Coronary artery (tissue), 2 donors: ENCODE results near the gene MED12L.

Experiments
- DNase-seq: peaks from one replicate; pipeline ENCODE4 v3.0.0-alpha.2; 2017; ENCODE audit warnings: low spot score
- H3K27ac ChIP-seq, 2 donors: fragments of 200-600 bp; sonication (generic); one replicate each; pipeline ENCODE4 v1.5.1; 2016 to 2019
- H3K4me3 ChIP-seq: fragments of 200-600 bp; sonication (generic); 2 replicates; pipeline ENCODE4 v1.5.1; 2016; ENCODE audit warnings: mild to moderate bottlenecking, moderate library complexity
- CTCF ChIP-seq: fragments of 200-600 bp; sonication (generic); IDR thresholded peaks from one replicate; pipeline ENCODE4 v1.5.1; 2019; ENCODE audit warnings: antibody characterized with exemption

The MED12L gene

GRCh38 chr3:151278230-151278629 lies 192.8 kb downstream of the MED12L start, which contains the start of gene P2RY14:
P2RY14 (minus strand) TSS chr3:151278542; CDS start chr3:151214316, 64,226 bp downstream.
- peak within 1 kb of the TSS; percentile 23 for H3K4me3 ChIP-seq
- DNase-seq, result no peak
- H3K27ac ChIP-seq, result peak within 1 kb of the TSS in 1 of 2 donors; percentile 36

GRCh38 chr3:151281671-151282324 lies 196.3 kb downstream of the MED12L start:
- TF ChIP-seq CTCF, result no peak
- H3K27ac ChIP-seq, result no peak overlapping the region
- DNase-seq, result no peak
- H3K4me3 ChIP-seq, result no peak overlapping the region

More at GRCh38 chr3:151278230-151278629, 192.8 kb downstream of the MED12L start, which contains the start of gene P2RY14:
- TF ChIP-seq CTCF, result no peak

DNA sequence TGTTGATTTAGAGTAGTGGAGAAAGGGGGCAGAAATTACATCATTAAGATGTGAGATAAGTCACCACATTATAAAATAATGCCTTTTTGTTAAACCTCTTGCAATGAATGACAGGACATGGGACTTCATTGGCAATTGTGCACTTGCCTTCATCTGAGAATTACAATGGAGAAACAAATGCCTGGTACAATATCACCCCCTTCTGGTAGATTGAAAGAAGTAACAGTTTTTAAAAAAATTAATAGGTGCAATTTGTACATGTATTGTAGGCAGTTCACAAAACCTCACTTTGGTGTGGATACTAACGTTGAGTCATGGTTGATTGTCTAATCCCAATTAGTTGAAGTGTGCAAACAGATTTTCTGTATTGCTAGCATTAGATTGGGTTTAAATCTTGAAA lies 197.5 kb downstream of the MED12L start:
- Histone ChIP-seq H3K4me3 (no peak overlapping the region), H3K27ac (no peak overlapping the region)
- TF ChIP-seq CTCF, result peak; percentile 53
- no peak for DNase-seq

- DNase-seq, result no peak
- Histone ChIP-seq H3K27ac (no peak overlapping the region), H3K4me3 (no peak overlapping the region)
- TF ChIP-seq CTCF, result no peak
Measured at GRCh38 chr3:151283387-151283786, 197.9 kb downstream of the MED12L start.

DNA sequence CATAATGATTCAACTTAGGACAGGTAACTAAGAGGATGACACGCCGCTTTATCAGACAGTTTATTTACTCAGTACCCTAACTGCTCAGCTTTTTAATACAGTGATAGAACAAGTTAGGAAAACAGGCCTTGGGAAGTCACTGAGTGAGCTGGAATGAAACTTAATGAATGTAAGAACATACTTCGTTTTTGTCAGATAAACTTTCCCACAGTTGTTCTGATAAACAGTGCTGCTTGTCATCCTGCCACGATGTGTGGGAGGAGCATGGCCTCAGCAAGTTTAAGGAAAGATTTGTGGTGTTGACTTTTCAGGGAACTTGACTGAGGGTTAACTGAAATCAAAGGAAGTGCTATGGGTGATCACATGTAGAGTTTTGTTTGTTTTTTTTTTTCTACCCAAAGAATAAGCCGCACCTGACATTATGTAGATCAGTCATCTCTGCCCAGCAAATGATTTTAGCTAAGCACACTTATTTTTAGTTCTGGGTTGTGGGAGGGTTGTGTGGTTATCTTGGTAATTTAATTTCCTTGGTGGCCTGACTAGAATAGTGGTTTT lies 198.5 kb downstream of the MED12L start:
- no peak overlapping the region for H3K27ac ChIP-seq
- no peak for DNase-seq
- no peak for TF ChIP-seq CTCF
- no peak overlapping the region for H3K4me3 ChIP-seq

- no peak for TF ChIP-seq CTCF
- H3K4me3 ChIP-seq, result no peak overlapping the region
- DNase-seq, result no peak
Measured at GRCh38 chr3:151285940-151286339, 200.5 kb downstream of the MED12L start.

GRCh38 chr3:151289445-151289844 lies 204.0 kb downstream of the MED12L start:
- no peak for TF ChIP-seq CTCF
- Histone ChIP-seq H3K4me3 (no peak overlapping the region), H3K27ac (no peak overlapping the region)
- no peak for DNase-seq

More at GRCh38 chr3:151285940-151286339, 200.5 kb downstream of the MED12L start:
- no peak overlapping the region for H3K27ac ChIP-seq
